HepG2 (cell line): ENCODE data around the gene SFTA2. TPM values are rescaled to one million over a fixed set of nuclear protein-coding genes. Genes with fewer than 3 reads are reported as not detected.

Experiments used
- ATAC-seq: fragments of 200-7000 bp; cut with Tn5 transposase; 3 replicates; pipeline ENCODE4 v1.9.1; 2020; ENCODE audit warnings: mild to moderate bottlenecking, moderate library complexity
- BruUV-seq: library from RNA; stranded (reverse); fragments of 400-500 nt; replicated peaks from 2 replicates; lab custom pipeline; 2021; lab: Mats Ljungman, UMichigan
- CTCF ChIA-PET: fragments of 300-600 bp; formaldehyde crosslinking; extraction: SDS; loops from one replicate; lab custom pipeline; 2021; ENCODE audit warnings: low total read pairs, inconsistent platforms, low intra/inter-chr PET ratio; lab: Yijun Ruan, JAX
- POLR2A ChIA-PET: fragments of 350-600 bp; sonication (Branson Sonifier 250); formaldehyde crosslinking; loops from one replicate; lab custom pipeline; 2020; ENCODE audit warnings: antibody characterized with exemption, inconsistent platforms; lab: Yijun Ruan, JAX
- DNase-seq: peaks from one replicate; pipeline ENCODE4 v3.0.0-alpha.2; 2015; ENCODE audit warnings: low spot score
- FAIRE-seq: peaks from 3 replicates; lab custom pipeline; 2011; peaks lifted over from hg19 to GRCh38; lab: Jason Lieb, UNC
- H2AFZ ChIP-seq: one replicate; pipeline ENCODE4 v1.6.1; 2011; ENCODE audit warnings: low read length, inconsistent platforms
- H3K27ac ChIP-seq: fragments of 300-600 bp; 3 replicates; pipeline ENCODE4 v1.8.0; 2011; ENCODE audit warnings: mixed run types, mild to moderate bottlenecking, mixed read lengths, low read length, inconsistent platforms; ENCODE audit not compliant: insufficient read depth; ENCODE audit errors: extremely low read length
- H3K27me3 ChIP-seq, 2 experiments: fragments of 200-600 bp in 1 of 2; 2 replicates in 1 of 2; 3 replicates in 1 of 2; pipeline versions ENCODE4 v1.6.0 to v1.8.0; 2011; ENCODE audit warnings: low read length in 2 of 2, mild to moderate bottlenecking in 2 of 2, moderate library complexity in 2 of 2, inconsistent platforms in 1 of 2; ENCODE audit not compliant: insufficient read depth in 2 of 2, control insufficient read depth in 1 of 2
- H3K36me3 ChIP-seq, 2 experiments: fragments of 200-600 bp in 1 of 2; replicated peaks in 1 of 2; 2 replicates in 1 of 2; 3 replicates in 1 of 2; pipeline versions ENCODE4 v1.5.1 to v1.8.0; 2011; ENCODE audit warnings: low read length in 2 of 2, inconsistent platforms in 1 of 2; ENCODE audit not compliant: insufficient read depth in 2 of 2, control insufficient read depth in 1 of 2
- H3K4me1 ChIP-seq: 2 replicates; pipeline ENCODE4 v1.5.1; 2012; ENCODE audit warnings: low read length, inconsistent platforms; ENCODE audit not compliant: insufficient read depth
- H3K4me2 ChIP-seq: 2 replicates; pipeline ENCODE4 v1.6.0; 2011; ENCODE audit warnings: low read depth, low read length, inconsistent platforms
- H3K4me3 ChIP-seq, 3 experiments: fragments of 200-600 bp in 1 of 3; sonication (generic), shearing (Covaris generic) in 1 of 3; replicated peaks in 1 of 3; 2 replicates each; pipeline ENCODE4 v1.5.1; 2011 to 2016; ENCODE audit warnings: low read length in 3 of 3, inconsistent platforms in 2 of 3, low read depth in 2 of 3, mild to moderate bottlenecking in 2 of 3, control low read depth in 1 of 3, mixed read lengths in 1 of 3; ENCODE audit not compliant: insufficient read depth in 1 of 3
- H3K79me2 ChIP-seq: one replicate; pipeline ENCODE4 v1.6.1; 2011; ENCODE audit warnings: low read length, inconsistent platforms; ENCODE audit not compliant: insufficient read depth
- H3K9ac ChIP-seq: 2 replicates; pipeline ENCODE4 v1.6.0; 2011; ENCODE audit warnings: mild to moderate bottlenecking, low read depth, low read length, inconsistent platforms; ENCODE audit not compliant: insufficient read depth
- H3K9me3 ChIP-seq: 2 replicates; pipeline ENCODE4 v1.5.1; 2012; ENCODE audit warnings: mild to moderate bottlenecking, low read length
- H4K20me1 ChIP-seq: 2 replicates; pipeline ENCODE4 v1.6.0; 2011; ENCODE audit warnings: inconsistent platforms, mild to moderate bottlenecking, low read length, moderate library complexity; ENCODE audit not compliant: insufficient read depth
- AHR ChIP-seq: IDR thresholded peaks from 2 replicates; pipeline ENCODE4 v1.6.1; 2018; ENCODE audit warnings: missing genetic modification reagents, missing compliant biosample characterization
- HNRNPK ChIP-seq: fragments of 200-400 bp; formaldehyde crosslinking; IDR thresholded peaks from 2 replicates; pipeline ENCODE4 v1.6.1; 2018; ENCODE audit warnings: low read length, low read depth, moderate library complexity, mild to moderate bottlenecking; ENCODE audit not compliant: poor library complexity, severe bottlenecking
- NR3C1 ChIP-seq: sonication (generic); formaldehyde crosslinking; IDR thresholded peaks from 2 replicates; pipeline ENCODE4 v1.4.0; 2020; ENCODE audit warnings: missing genetic modification reagents
- POLR2AphosphoS5 ChIP-seq: IDR thresholded peaks from 2 replicates; pipeline ENCODE4 v1.6.1; 2012; ENCODE audit warnings: low read depth, low read length
- ZNF232 ChIP-seq: sonication (generic); formaldehyde crosslinking; IDR thresholded peaks from 2 replicates; pipeline ENCODE4 v1.4.0; 2020; ENCODE audit warnings: missing genetic modification reagents, borderline replicate concordance
- ZNF652 ChIP-seq: IDR thresholded peaks from 2 replicates; pipeline ENCODE4 v1.6.1; 2016; ENCODE audit warnings: low read depth, borderline replicate concordance
- ZNF83 ChIP-seq: sonication (generic); formaldehyde crosslinking; IDR thresholded peaks from 2 replicates; pipeline ENCODE4 v1.4.0; 2020; ENCODE audit warnings: missing genetic modification reagents, mild to moderate bottlenecking, borderline replicate concordance
- WGBS: methylation state at CpG from one replicate; pipeline ENCODE4 v1.1.6; 2017; ENCODE audit warnings: low lambda C conversion rate; 5-methylcytosine and 5-hydroxymethylcytosine counted together
- in situ Hi-C: cut with HindIII; loops from 2 replicates; pipeline ENCODE4 v1.10.0; 2017; ENCODE audit warnings: low pct_unique_long_range_greater_than_20kb; ENCODE audit not compliant: extremely low pct_ligation_motif_present
- intact Hi-C: fragments of 100-400 bp; cut with micrococcal nuclease; formaldehyde crosslinking; loops from one replicate; pipeline ENCODE4 v1.10.0; 2022; ENCODE audit not compliant: unreplicated experiment
- polyA plus RNA-seq, 8 experiments: library from polyadenylated mRNA; depleted of rRNA in 3 of 8; stranded (reverse) in 7 of 8; unstranded in 1 of 8; fragments of >200 nt; fragmentation: Illumina TruSeq in 4 of 8; extraction: Trizol in 4 of 8; gene quantifications; 2 replicates each; pipeline versions ENCODE4 v1.2.1 to v1.2.3, GENCODE V29; 2011 to 2016; ENCODE audit warnings: low read depth in 4 of 8, missing spikeins in 1 of 8, mixed read lengths in 1 of 8; ENCODE audit not compliant: insufficient read depth in 1 of 8
- total RNA-seq, 5 experiments: library from RNA; depleted of rRNA; stranded (reverse); fragments of >200 nt; fragmentation: Illumina TruSeq; extraction: Trizol; gene quantifications; 2 replicates each; pipeline ENCODE4 v1.2.3, GENCODE V29; 2016; ENCODE audit warnings: low read depth in 1 of 5
- TF ChIP-seq, protein P1 (sequence below): sonication (generic); formaldehyde crosslinking; IDR thresholded peaks from 2 replicates; pipeline ENCODE4 v1.8.1; 2023; ENCODE audit warnings: mild to moderate bottlenecking, missing genetic modification reagents
- TF ChIP-seq, protein P2 (sequence below): sonication (generic); formaldehyde crosslinking; IDR thresholded peaks from 2 replicates; pipeline ENCODE4 v1.8.0; 2022; ENCODE audit warnings: mild to moderate bottlenecking, missing genetic modification reagents, moderate library complexity
- TF ChIP-seq, protein P3 (sequence below): sonication (generic); formaldehyde crosslinking; IDR thresholded peaks from 2 replicates; pipeline ENCODE4 v1.5.0; 2020; ENCODE audit warnings: missing genetic modification reagents, mild to moderate bottlenecking, borderline replicate concordance
- TF ChIP-seq, protein P4 (sequence below): IDR thresholded peaks from 2 replicates; pipeline ENCODE4 v1.6.1; 2016; ENCODE audit warnings: low read depth, borderline replicate concordance
- TF ChIP-seq, protein P5 (sequence below): sonication (generic); formaldehyde crosslinking; IDR thresholded peaks from 2 replicates; pipeline ENCODE4 v1.4.0; 2020; ENCODE audit warnings: missing genetic modification reagents

The SFTA2 gene
- total and polyA plus RNA-seq, 2 of the 13 experiments (the other 11 are each of a cell fraction or from before 2014, with no cell fraction given) = not detected

DNA sequence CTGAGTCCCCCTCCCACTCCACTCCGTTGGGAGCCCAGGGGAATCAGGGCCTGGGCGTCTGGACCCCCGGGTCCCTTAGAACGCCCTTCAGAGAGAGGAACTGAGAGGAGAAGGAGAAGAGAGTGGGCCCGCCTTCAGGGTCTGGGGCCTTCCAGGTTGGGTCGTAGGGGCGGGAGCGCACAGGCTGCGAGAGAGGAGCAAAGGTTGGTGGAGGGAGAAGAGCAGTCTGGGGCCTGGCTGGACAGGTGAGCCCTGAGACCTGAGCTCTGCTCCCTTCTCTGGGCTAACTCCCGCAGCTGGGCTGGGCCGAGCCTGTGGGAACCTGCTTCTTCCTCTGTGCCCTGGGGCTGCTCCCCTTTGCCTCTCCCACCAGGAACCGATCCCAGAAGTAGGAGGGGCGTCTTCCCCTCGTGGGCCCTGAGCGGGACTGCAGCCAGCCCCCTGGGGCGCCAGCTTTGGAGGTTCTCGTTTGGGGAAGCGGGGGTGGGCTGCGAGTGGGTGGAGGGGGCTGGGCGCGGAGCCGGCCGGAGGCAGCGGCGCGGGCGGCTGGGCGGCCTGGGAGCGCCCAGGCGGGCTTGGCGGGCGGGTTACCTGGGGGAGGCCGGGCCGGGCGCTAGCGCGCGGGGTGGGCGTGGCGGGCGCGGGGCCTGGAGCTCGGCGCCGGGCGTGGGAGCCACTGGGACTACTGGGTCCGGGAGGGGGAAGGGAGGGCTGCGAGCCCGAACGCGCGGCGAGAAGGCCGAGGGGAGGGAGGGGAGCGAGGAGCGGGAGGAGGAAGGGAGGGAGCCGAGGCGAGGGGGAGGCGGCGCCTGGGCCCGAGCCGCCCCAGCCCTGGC is 48.1 kb downstream of the SFTA2 start, which contains the start of gene DDR1:
DDR1 (plus strand) TSS at position 835 of the 836 bp plus-strand sequence. CDS start 4,211 bp downstream, outside the sequence.
- ChIA-PET POLR2A (interaction anchor here (0.7 to 5.9 kb wide), 14 partner anchors 12 to 266 kb away, joined by 3 to 45 read pairs (median 7); partner anchors contain the start of genes GTF2H4, IER3, MDC1 and MRPS18B), CTCF (no interaction called here)
- intact Hi-C loops = no loop called here
- Histone ChIP-seq H3K4me1 (peaks cover 56% of the 10 kb centered on the region), H3K79me2 (peaks cover 19% of the 10 kb centered on the region), H3K4me2 (peak within 1 kb of the TSS; percentile 90), H3K36me3 (peaks cover 1 to 5% of the 10 kb centered on the region in 2 experiments; a peak in 2 of 5 replicates), H3K9ac (peak within 1 kb of the TSS; percentile 65), H3K4me3 (peak within 1 kb of the TSS; percentile 80 to 91 (median 82)), H2AFZ (no peak within 1 kb of the TSS), H3K27me3 (peaks cover 6 to 27% of the 10 kb centered on the region in 2 experiments), H4K20me1 (peaks cover 4% of the 10 kb centered on the region; the same call in 1 of the 2 replicates), H3K9me3 (no peaks in the 10 kb centered on the region), H3K27ac (peak within 1 kb of the TSS; percentile 44)
- under 1% methylated on average over 34 of the region's 62 CpGs for WGBS
- in situ Hi-C loops = no loop called here
- no TSS peak for BruUV-seq
- ATAC-seq (peak; percentile 57), FAIRE-seq (no peak), DNase-seq (peak; percentile 38)
- TF ChIP-seq, protein P1, sequence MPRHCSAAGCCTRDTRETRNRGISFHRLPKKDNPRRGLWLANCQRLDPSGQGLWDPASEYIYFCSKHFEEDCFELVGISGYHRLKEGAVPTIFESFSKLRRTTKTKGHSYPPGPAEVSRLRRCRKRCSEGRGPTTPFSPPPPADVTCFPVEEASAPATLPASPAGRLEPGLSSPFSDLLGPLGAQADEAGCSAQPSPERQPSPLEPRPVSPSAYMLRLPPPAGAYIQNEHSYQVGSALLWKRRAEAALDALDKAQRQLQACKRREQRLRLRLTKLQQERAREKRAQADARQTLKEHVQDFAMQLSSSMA (CRISPR knock-in tag) = 0 out of 2 replicates have a peak, but pooled peaks have one; percentile 43
- TF ChIP-seq ZNF232 (peak; percentile 66; the same call in 1 of the 2 replicates), ZNF83 (no peak), NR3C1 (CRISPR knock-in tag) (no peak), HNRNPK (peak; percentile 74), AHR (CRISPR knock-in tag) (no peak), ZNF652 (CRISPR knock-in tag) (no peak), POLR2AphosphoS5 (peak; percentile 43; the same call in 1 of the 2 replicates)
- TF ChIP-seq, protein P2, sequence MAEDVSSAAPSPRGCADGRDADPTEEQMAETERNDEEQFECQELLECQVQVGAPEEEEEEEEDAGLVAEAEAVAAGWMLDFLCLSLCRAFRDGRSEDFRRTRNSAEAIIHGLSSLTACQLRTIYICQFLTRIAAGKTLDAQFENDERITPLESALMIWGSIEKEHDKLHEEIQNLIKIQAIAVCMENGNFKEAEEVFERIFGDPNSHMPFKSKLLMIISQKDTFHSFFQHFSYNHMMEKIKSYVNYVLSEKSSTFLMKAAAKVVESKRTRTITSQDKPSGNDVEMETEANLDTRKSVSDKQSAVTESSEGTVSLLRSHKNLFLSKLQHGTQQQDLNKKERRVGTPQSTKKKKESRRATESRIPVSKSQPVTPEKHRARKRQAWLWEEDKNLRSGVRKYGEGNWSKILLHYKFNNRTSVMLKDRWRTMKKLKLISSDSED = no peak
- TF ChIP-seq, protein P3, sequence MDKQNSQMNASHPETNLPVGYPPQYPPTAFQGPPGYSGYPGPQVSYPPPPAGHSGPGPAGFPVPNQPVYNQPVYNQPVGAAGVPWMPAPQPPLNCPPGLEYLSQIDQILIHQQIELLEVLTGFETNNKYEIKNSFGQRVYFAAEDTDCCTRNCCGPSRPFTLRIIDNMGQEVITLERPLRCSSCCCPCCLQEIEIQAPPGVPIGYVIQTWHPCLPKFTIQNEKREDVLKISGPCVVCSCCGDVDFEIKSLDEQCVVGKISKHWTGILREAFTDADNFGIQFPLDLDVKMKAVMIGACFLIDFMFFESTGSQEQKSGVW = no peak
- TF ChIP-seq, protein P4, sequence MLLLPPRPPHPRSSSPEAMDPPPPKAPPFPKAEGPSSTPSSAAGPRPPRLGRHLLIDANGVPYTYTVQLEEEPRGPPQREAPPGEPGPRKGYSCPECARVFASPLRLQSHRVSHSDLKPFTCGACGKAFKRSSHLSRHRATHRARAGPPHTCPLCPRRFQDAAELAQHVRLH (CRISPR knock-in tag) = no peak
- TF ChIP-seq, protein P5, sequence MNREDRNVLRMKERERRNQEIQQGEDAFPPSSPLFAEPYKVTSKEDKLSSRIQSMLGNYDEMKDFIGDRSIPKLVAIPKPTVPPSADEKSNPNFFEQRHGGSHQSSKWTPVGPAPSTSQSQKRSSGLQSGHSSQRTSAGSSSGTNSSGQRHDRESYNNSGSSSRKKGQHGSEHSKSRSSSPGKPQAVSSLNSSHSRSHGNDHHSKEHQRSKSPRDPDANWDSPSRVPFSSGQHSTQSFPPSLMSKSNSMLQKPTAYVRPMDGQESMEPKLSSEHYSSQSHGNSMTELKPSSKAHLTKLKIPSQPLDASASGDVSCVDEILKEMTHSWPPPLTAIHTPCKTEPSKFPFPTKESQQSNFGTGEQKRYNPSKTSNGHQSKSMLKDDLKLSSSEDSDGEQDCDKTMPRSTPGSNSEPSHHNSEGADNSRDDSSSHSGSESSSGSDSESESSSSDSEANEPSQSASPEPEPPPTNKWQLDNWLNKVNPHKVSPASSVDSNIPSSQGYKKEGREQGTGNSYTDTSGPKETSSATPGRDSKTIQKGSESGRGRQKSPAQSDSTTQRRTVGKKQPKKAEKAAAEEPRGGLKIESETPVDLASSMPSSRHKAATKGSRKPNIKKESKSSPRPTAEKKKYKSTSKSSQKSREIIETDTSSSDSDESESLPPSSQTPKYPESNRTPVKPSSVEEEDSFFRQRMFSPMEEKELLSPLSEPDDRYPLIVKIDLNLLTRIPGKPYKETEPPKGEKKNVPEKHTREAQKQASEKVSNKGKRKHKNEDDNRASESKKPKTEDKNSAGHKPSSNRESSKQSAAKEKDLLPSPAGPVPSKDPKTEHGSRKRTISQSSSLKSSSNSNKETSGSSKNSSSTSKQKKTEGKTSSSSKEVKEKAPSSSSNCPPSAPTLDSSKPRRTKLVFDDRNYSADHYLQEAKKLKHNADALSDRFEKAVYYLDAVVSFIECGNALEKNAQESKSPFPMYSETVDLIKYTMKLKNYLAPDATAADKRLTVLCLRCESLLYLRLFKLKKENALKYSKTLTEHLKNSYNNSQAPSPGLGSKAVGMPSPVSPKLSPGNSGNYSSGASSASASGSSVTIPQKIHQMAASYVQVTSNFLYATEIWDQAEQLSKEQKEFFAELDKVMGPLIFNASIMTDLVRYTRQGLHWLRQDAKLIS (CRISPR knock-in tag) = no peak
